MM.1S (cell line): Measurements from ENCODE around the gene CTCF.

Source experiments
- EZH2phosphoT487 ChIP-seq: fragments of 300-600 bp; sonication (generic); IDR thresholded peaks from 2 replicates; pipeline ENCODE4 v1.6.1; 2018; ENCODE audit warnings: antibody characterized with exemption, low read length
- TF ChIP-seq, protein P1 (sequence below): fragments of 300-600 bp; sonication (generic); IDR thresholded peaks from 2 replicates; pipeline ENCODE4 v1.5.1; 2016; ENCODE audit warnings: antibody characterized with exemption, low read length, mixed read lengths

DNA sequence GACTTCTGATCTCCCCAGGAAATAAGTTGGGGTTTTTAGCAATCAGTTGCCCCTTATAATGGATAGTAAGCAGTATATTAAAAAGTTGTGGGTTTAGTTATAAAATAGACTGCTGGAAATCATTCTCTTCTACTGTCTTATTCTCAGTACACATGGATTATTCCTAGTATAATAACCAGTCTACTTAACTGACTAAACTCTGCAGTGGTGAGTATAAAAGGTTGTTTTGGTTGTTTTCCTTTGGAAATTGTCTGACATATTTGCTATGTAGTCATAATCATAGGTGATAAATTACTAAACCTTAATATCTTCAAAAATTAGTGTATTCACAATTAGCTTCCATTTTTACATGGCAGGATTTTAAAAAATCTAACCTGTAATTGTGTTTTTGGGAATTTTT, 31.4 kb downstream of the CTCF start:
- TF ChIP-seq, protein P1, sequence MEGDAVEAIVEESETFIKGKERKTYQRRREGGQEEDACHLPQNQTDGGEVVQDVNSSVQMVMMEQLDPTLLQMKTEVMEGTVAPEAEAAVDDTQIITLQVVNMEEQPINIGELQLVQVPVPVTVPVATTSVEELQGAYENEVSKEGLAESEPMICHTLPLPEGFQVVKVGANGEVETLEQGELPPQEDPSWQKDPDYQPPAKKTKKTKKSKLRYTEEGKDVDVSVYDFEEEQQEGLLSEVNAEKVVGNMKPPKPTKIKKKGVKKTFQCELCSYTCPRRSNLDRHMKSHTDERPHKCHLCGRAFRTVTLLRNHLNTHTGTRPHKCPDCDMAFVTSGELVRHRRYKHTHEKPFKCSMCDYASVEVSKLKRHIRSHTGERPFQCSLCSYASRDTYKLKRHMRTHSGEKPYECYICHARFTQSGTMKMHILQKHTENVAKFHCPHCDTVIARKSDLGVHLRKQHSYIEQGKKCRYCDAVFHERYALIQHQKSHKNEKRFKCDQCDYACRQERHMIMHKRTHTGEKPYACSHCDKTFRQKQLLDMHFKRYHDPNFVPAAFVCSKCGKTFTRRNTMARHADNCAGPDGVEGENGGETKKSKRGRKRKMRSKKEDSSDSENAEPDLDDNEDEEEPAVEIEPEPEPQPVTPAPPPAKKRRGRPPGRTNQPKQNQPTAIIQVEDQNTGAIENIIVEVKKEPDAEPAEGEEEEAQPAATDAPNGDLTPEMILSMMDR: no peak
- TF ChIP-seq EZH2phosphoT487: no peak
